GM12874 (cell line): Measurements from ENCODE around the gene EPN3.

Source experiments
- CTCF ChIP-seq: IDR thresholded peaks from 2 replicates; pipeline ENCODE4 v1.5.1; 2011; ENCODE audit warnings: low read depth, mild to moderate bottlenecking, control low read depth, low read length, moderate library complexity; ENCODE audit not compliant: insufficient read depth

EPN3 gene

GRCh38 chr17:50582741-50583140 lies 50.2 kb downstream of the EPN3 start:
- TF ChIP-seq CTCF = no peak

DNA sequence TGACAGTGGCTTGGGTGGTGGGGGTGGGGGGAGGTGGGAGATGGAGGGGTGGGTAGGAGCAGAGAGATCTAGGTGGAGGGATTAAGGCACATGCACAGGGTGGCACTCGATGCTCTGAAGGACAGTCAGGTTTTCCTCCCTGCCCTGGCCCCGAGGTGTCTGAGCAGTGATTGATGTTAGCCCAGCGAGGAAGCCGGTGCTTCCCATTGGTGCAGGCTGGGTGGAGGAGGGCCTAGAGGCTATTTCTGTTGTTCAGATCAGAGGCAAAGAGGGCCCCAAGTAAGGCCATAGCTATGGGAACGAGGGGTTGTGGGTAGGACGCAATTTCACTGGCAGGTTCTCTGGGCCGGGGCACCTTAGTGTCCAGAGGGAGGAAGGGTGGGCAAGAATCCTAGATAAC lies 51.1 kb downstream of the EPN3 start:
- no peak for TF ChIP-seq CTCF

GRCh38 chr17:50584116-50584515 lies 51.6 kb downstream of the EPN3 start:
- no peak for TF ChIP-seq CTCF

DNA sequence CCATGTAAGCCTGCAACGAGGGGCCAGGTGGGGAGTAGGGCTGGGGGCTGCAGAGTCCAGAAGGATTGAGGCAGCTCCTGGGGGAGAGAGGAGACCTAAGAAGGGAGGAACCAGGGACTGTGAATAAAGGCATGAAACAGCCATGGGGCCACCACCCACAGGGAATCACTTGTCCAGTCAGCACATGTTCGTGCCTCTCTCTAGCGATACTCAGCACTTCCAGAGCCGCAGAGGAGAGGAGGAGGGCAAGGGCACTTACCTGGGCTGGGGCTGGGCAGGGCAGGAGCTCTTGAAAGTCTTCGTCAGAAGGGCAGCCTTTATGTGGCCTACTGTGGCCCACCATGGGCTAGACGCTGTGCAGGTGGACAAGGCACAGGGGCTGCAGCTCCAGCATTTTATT lies 52.2 kb downstream of the EPN3 start:
- no peak for TF ChIP-seq CTCF

DNA sequence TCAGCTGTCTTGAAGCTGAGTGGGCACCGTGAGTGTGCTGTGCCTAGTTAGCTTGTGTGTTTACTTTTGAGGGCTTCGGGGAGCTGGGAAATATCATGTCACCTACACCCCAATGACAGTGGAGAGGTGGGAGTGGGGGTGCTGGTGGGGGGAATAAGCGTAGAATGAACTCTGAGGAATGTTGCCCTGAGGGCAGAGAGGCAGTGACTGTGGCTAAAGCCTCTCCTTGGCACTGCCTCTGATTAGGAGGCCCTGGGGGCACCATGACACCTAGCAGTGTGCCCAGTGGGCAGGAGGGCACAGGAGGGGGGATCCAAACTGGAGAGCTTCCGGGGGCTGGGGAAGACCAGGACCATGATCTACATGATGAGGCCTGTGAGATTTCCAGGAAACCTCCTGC lies 52.8 kb downstream of the EPN3 start:
- TF ChIP-seq CTCF = no peak

GRCh38 chr17:50585891-50586290 lies 53.4 kb downstream of the EPN3 start:
- TF ChIP-seq CTCF = no peak

DNA sequence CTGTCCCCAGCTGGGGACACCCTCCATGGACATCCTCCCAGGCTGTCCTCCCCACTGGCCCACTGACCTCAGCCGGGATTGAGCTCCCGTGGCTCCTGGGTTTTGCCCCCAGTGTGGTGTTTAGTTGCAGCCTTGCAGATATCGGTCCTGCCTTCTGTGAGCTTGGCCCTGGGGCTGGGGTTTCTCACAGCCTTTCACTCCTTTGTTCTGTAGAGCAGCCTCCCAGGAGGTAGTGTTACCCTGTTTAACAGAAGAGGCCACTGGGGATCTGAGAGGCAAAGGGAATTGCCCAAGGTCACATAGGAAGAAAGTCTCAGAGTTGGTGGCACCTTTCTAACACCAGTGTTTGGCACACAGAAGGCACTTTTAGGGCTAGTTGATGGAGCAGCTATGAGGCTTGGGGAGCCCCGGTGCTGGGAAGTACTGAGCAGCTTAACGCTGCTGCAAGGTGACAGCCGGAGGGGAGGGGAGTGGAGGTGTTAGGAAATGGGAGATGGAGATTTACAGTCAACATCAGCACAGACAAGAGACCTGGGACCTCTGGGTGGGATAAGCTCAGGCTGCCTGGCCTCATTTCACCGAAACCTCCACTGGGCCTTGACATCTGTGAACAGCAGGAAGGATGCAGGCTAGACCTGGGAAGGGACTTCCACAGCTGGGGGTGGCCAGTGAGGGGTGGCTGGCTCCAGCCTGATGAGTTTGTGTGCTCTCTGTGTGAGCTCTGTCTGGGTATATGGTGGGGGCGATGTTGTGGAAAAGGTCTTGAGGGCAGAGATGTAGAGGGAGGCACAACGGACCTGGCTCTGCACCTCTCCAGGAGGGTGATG lies 54.1 kb downstream of the EPN3 start:
- TF ChIP-seq CTCF = no peak

DNA sequence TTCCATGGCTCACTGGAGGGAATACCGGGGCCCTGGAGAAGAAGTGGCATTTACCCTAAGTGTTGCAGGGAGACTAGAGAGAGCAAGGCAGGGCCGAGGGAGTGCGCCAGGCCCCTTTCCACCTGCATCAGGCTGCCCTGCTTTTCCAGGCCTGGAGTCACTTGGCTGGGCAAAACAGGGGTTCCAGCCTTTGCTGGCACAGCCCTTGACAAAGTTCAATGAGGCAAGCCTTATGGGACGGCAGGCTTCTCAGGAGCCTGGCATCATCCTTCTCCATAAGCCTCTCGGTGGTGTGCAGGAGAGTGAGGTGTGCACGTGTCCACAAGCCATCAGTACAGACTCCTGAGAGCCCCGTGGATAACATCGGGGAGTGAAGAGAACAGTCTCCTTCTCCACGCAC lies 55.0 kb downstream of the EPN3 start:
- no peak for TF ChIP-seq CTCF
